ENCODE data around the gene GOLPH3L. TPM values are rescaled to one million over a fixed set of nuclear protein-coding genes. Genes with fewer than 3 reads are reported as not detected.

The GOLPH3L gene
- total and polyA plus RNA-seq, 8 donors: 13.2 to 33.4 (median 16.9) TPM

- no peak overlapping the region for H3K4me3 ChIP-seq
- WGBS, 5 donors: 50 to 72% (median 64%) methylated on average over 3 of the region's 3 CpGs
- H3K4me1 ChIP-seq: peaks cover 0 to 9% (median 2%) of the 10 kb centered on the region in 4 donors
- intact Hi-C loops (cut with DNase I; ENCODE audit: low total_unique reads): no loop called here
- H3K27me3 ChIP-seq: no peaks in the 10 kb centered on the region
- TF ChIP-seq POLR2AphosphoS5 (IDR thresholded peaks at IDR 0.05): no peak
- no peak for TF ChIP-seq POLR2A (IDR thresholded peaks at IDR 0.05)
- no peak for TF ChIP-seq EP300 (IDR thresholded peaks at IDR 0.05)
- no peak for TF ChIP-seq CTCF (IDR thresholded peaks at IDR 0.05)
- no peak overlapping the region for H3K27ac ChIP-seq
- H3K36me3 ChIP-seq: peaks cover 0 to 19% (median 16%) of the 10 kb centered on the region in 4 donors
- no peak for DNase-seq
- no peaks in the 10 kb centered on the region for H3K9me3 ChIP-seq
These were observed 100.0 kb downstream of the GOLPH3L start for GRCh38 chr1:150596976-150597375.

Small RNA genes within 50 kb of the gene (small RNA-seq; reads per million reads assigned to genes)
- 0 reads per million in 4 donors for gene RF00015
- 0 to 0.10 (median 0) reads per million in 4 donors for gene RF00561
- 0 reads per million in 4 donors for gene RNU6-1042P

Other genes with a start within 250 kb of the GOLPH3L start
- gene TARS2, start 209.7 kb downstream of the GOLPH3L start, total RNA-seq: 10 to 100 TPM in 2 of 5 donors, 1 to 10 TPM in 3; 3.5 to 46.2 (median 5.8) TPM
- 10 to 100 TPM in 2 of 3 donors, 1 to 10 TPM in 1; 9.6 to 14.8 (median 12.4) TPM for gene TARS2, start 209.7 kb downstream of the GOLPH3L start, polyA plus RNA-seq
- gene ECM1, start 189.0 kb downstream of the GOLPH3L start, total RNA-seq: 10 to 100 TPM in 2 of 5 donors, 1 to 10 TPM in 3; 1.7 to 29.3 (median 6.5) TPM
- gene ECM1, start 189.0 kb downstream of the GOLPH3L start, polyA plus RNA-seq: 100 to 1,000 TPM in 1 of 3 donors, 1 to 10 TPM in 2; 3.1 to 345 (median 6.8) TPM
- gene FALEC, start 181.4 kb downstream of the GOLPH3L start, total RNA-seq: not detected
- under 1 TPM in 1 of 3 donors, not detected in 2; 0.93 TPM for gene FALEC, start 181.4 kb downstream of the GOLPH3L start, polyA plus RNA-seq
- gene ADAMTSL4, start 147.7 kb downstream of the GOLPH3L start, total RNA-seq: 10 to 100 TPM in 3 of 5 donors, 1 to 10 TPM in 2; 4.9 to 32.3 (median 11.7) TPM
- gene ADAMTSL4, start 147.7 kb downstream of the GOLPH3L start, polyA plus RNA-seq: 10 to 100 TPM in 1 of 3 donors, 1 to 10 TPM in 2; 7.5 to 54.2 (median 8.7) TPM
- gene MCL1, start 117.5 kb downstream of the GOLPH3L start, total RNA-seq: 100 to 1,000 TPM in 4 of 5 donors, 10 to 100 TPM in 1; 87.5 to 330 (median 142) TPM
- gene MCL1, start 117.5 kb downstream of the GOLPH3L start, polyA plus RNA-seq: 100 to 1,000 TPM in 2 of 3 donors, 10 to 100 TPM in 1; 77.7 to 127 (median 115) TPM
- gene ENSA, start 67.5 kb downstream of the GOLPH3L start, total RNA-seq: 100 to 1,000 TPM; 106 to 349 (median 133) TPM
- 100 to 1,000 TPM; 119 to 207 (median 150) TPM for gene ENSA, start 67.5 kb downstream of the GOLPH3L start, polyA plus RNA-seq
- gene HORMAD1, start 23.7 kb upstream of the GOLPH3L start, total RNA-seq: 10 to 100 TPM in 1 of 5 donors, under 1 TPM in 1, not detected in 3; 0.55 to 37.1 TPM
- under 1 TPM in 1 of 3 donors, not detected in 2; 0.13 TPM for gene HORMAD1, start 23.7 kb upstream of the GOLPH3L start, polyA plus RNA-seq
- 100 to 1,000 TPM in 2 of 5 donors, 10 to 100 TPM in 2, 1 to 10 TPM in 1; 5.8 to 194 (median 54.8) TPM for gene CTSS, start 68.6 kb upstream of the GOLPH3L start, total RNA-seq
- gene CTSS, start 68.6 kb upstream of the GOLPH3L start, polyA plus RNA-seq: 10 to 100 TPM; 16.2 to 39.9 (median 17.7) TPM
- gene CTSK, start 111.1 kb upstream of the GOLPH3L start, total RNA-seq: 10 to 100 TPM in 3 of 5 donors, 1 to 10 TPM in 2; 7.6 to 49.8 (median 12.2) TPM
- 10 to 100 TPM; 12.5 to 17.3 (median 14.8) TPM for gene CTSK, start 111.1 kb upstream of the GOLPH3L start, polyA plus RNA-seq
- gene ARNT, start 179.4 kb upstream of the GOLPH3L start, total RNA-seq: 10 to 100 TPM; 23.8 to 64.7 (median 53.1) TPM
- gene ARNT, start 179.4 kb upstream of the GOLPH3L start, polyA plus RNA-seq: 10 to 100 TPM in 2 of 3 donors, 1 to 10 TPM in 1; 8.9 to 20.2 (median 19.7) TPM
- gene CTXND2, start 190.0 kb upstream of the GOLPH3L start, total RNA-seq: not detected
- not detected for gene CTXND2, start 190.0 kb upstream of the GOLPH3L start, polyA plus RNA-seq
- 10 to 100 TPM; 25.4 to 77.3 (median 56.0) TPM for gene SETDB1, start 229.2 kb upstream of the GOLPH3L start, total RNA-seq
- 10 to 100 TPM; 13.8 to 19.6 (median 17.3) TPM for gene SETDB1, start 229.2 kb upstream of the GOLPH3L start, polyA plus RNA-seq